Right lobe of liver (tissue), 6 donors: ENCODE measurements around the gene IL1RAPL1. TPM values are rescaled to one million over a fixed set of nuclear protein-coding genes. Genes with fewer than 3 reads are reported as not detected.

ENCODE experiments used
- ATAC-seq, 4 donors: fragments of 200-7000 bp; cut with Tn5 transposase; one replicate each; pipeline ENCODE4 v1.9.1; 2020; ENCODE audit warnings: mild to moderate bottlenecking in 4 of 4, moderate library complexity in 4 of 4
- DNase-seq, 3 donors: peaks; one replicate each; pipeline ENCODE4 v3.0.0-alpha.2; 2020
- H3K27ac ChIP-seq, 3 donors: fragments of 200-600 bp; one replicate each; pipeline ENCODE4 v1.8.0; 2022
- H3K27me3 ChIP-seq, 2 donors: fragments of 200-600 bp; one replicate each; pipeline ENCODE4 v1.8.0; 2022
- H3K36me3 ChIP-seq, 4 donors: fragments of 200-600 bp; sonication (generic) in 1 of 4; one replicate each; pipeline versions ENCODE4 v1.5.1 to v1.8.0; 2017 to 2022; ENCODE audit warnings: control low read depth in 1 of 4
- H3K4me1 ChIP-seq, 4 donors: fragments of 200-600 bp; sonication (generic) in 1 of 4; one replicate each; pipeline versions ENCODE4 v1.5.1 to v1.8.0; 2017 to 2022; ENCODE audit warnings: control low read depth in 1 of 4
- H3K4me3 ChIP-seq, 3 donors: fragments of 200-600 bp; one replicate each; pipeline ENCODE4 v1.8.0; 2022
- H3K9me3 ChIP-seq, 4 donors: fragments of 200-600 bp; sonication (generic) in 1 of 4; one replicate each; pipeline versions ENCODE4 v1.5.1 to v1.8.0; 2017 to 2022; ENCODE audit warnings: control low read depth in 1 of 4
- POLR2A ChIP-seq: fragments of 450-650 bp; IDR thresholded peaks from one replicate; pipeline ENCODE4 v1.6.1; 2017; ENCODE audit warnings: antibody characterized with exemption, mild to moderate bottlenecking
- WGBS: methylation state at CpG from one replicate; pipeline ENCODE4 v1.1.6; 2018; ENCODE audit warnings: low coverage, low lambda C conversion rate; ENCODE audit not compliant: insufficient coverage; ENCODE audit errors: missing lambda C conversion rate; 5-methylcytosine and 5-hydroxymethylcytosine counted together
- intact Hi-C, 2 donors: fragments of 100-400 bp; cut with DNase I; formaldehyde crosslinking; loops; one replicate each; pipeline versions ENCODE4 v1.11.2 to v1.14.1; 2022
- total RNA-seq, 6 experiments: library from RNA; depleted of rRNA in 2 of 6; stranded (reverse); fragments of >200 nt in 2 of 6; fragmentation: NEBNext Ultra II Directional in 3 of 6; extraction: Animal tissue kit (Norgen Biotek cat#: 25700) in 3 of 6; gene quantifications; one replicate each; pipeline versions ENCODE4 v1.1.0 to v1.2.4, GENCODE V29; 2016 to 2023
- TF ChIP-seq, protein P1 (sequence below), 4 donors: fragments of 200-600 bp in 3 of 4; fragments of 450-650 bp in 1 of 4; IDR thresholded peaks; one replicate each; pipeline versions ENCODE4 v1.5.1 to v1.8.0; 2016 to 2022; ENCODE audit warnings: antibody characterized with exemption in 4 of 4, mild to moderate bottlenecking in 2 of 4
- donor health status: DM: no; HTN: yes; CAD: no.
- donor health status: DM: no; HTN: no; CAD: no.
- donor health status: DM: no; HTN: no; CAD: no.
- donor health status: DM: no; HTN: yes; CAD: no.
- donor health status: DM: no; HTN: yes; CAD: no.

IL1RAPL1 gene
- total RNA-seq, 6 experiments from 2014 or later = not detected

DNA sequence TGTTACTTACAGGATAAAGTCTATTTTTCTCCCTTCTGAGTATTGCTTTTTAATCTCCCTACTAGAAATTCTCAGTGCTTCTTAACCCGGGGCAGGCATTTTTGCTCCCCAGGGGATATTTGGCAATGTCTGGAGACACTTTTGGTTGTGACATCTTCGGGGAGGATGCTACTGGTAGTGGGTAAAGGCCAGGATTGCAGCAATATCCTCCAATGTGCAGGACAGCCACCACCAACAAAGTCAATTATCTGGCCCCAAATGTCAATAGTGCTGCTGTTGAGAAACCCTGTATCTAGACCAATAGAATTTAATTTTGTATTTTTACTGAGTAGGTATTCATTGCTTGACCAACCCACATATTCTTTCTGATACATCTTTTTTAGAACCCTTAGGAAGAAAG lies 958.6 kb downstream of the IL1RAPL1 start:
- H3K9me3 ChIP-seq = no peaks in the 10 kb centered on the region
- TF ChIP-seq POLR2A = no peak
- TF ChIP-seq, protein P1, sequence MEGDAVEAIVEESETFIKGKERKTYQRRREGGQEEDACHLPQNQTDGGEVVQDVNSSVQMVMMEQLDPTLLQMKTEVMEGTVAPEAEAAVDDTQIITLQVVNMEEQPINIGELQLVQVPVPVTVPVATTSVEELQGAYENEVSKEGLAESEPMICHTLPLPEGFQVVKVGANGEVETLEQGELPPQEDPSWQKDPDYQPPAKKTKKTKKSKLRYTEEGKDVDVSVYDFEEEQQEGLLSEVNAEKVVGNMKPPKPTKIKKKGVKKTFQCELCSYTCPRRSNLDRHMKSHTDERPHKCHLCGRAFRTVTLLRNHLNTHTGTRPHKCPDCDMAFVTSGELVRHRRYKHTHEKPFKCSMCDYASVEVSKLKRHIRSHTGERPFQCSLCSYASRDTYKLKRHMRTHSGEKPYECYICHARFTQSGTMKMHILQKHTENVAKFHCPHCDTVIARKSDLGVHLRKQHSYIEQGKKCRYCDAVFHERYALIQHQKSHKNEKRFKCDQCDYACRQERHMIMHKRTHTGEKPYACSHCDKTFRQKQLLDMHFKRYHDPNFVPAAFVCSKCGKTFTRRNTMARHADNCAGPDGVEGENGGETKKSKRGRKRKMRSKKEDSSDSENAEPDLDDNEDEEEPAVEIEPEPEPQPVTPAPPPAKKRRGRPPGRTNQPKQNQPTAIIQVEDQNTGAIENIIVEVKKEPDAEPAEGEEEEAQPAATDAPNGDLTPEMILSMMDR (IDR thresholded peaks at IDR 0.05) = no peak
- H3K27me3 ChIP-seq = no peaks in the 10 kb centered on the region
- H3K27ac ChIP-seq = no peak overlapping the region
- H3K4me3 ChIP-seq = no peak overlapping the region
- DNase-seq (peak; percentile 16 to 71 (median 38)), ATAC-seq (peak; percentile 78 to 95 (median 82))
- peaks cover 0 to 13% (median 0%) of the 10 kb centered on the region in 4 donors for H3K4me1 ChIP-seq
- intact Hi-C loops = no loop called here
- H3K36me3 ChIP-seq = no peaks in the 10 kb centered on the region
- WGBS = 20% methylated on average over 2 of the region's 2 CpGs

DNA sequence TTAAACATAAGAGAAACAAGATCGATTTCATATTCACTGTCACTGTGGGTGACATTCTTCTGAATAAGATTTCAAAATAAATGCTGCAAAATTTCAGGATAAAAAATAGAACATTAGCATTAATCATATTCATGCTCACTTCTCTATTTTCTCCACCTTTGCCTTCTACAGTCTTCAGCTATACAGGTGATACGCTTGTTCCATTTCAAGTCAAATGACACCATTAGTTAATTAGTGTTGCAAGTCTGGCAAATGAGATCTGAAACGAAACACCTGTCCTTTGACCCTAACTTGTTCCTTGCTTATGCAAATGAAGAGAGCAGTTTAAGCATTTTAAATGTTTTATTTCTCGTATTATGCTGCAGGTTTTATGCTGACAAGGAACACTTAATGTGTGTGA lies 960.6 kb downstream of the IL1RAPL1 start:
- Histone ChIP-seq H3K4me3 (no peak overlapping the region), H3K27me3 (no peaks in the 10 kb centered on the region), H3K36me3 (no peaks in the 10 kb centered on the region), H3K4me1 (peaks cover 0 to 7% (median 0%) of the 10 kb centered on the region in 4 donors), H3K27ac (no peak overlapping the region), H3K9me3 (no peaks in the 10 kb centered on the region)
- 34% methylated on average over 4 of the region's 4 CpGs for WGBS
- DNase-seq (no peak), ATAC-seq (peak in 2 of 4 donors; percentile 14 to 35)
- TF ChIP-seq, protein P1 (IDR thresholded peaks at IDR 0.05) = no peak
- TF ChIP-seq POLR2A = no peak
- intact Hi-C loops = no loop called here

DNA sequence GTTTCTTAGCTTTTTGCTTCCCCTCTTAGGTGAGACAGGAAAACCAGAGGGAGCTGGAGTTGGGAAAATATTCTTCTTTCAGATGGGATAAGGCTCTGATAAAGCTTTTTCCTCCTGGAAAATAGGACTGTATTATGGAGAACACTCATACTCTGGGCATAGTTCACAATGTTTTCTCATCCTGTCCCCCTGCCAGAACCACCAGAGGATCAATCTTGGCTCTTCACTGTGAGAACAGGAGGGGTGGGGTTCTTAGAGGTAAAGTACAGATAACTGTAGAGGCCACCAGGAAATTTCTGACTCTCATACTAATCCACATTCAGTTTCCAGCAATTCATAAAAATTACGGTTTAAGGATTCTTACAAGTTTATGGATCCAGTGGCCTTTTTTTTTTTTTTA lies 966.3 kb downstream of the IL1RAPL1 start:
- no peaks in the 10 kb centered on the region for H3K36me3 ChIP-seq
- intact Hi-C loops = no loop called here
- peak; percentile 77 to 91 (median 81) for ATAC-seq
- H3K27me3 ChIP-seq = no peaks in the 10 kb centered on the region
- no peak overlapping the region for H3K4me3 ChIP-seq
- DNase-seq = peak in 1 of 3 donors; percentile 45
- 50% methylated on average over 1 of the region's 1 CpG for WGBS
- no peaks in the 10 kb centered on the region for H3K9me3 ChIP-seq
- peaks cover 0 to 4% (median 0%) of the 10 kb centered on the region in 4 donors for H3K4me1 ChIP-seq
- no peak overlapping the region for H3K27ac ChIP-seq
- TF ChIP-seq POLR2A = no peak
- TF ChIP-seq, protein P1 (IDR thresholded peaks at IDR 0.05) = no peak

DNA sequence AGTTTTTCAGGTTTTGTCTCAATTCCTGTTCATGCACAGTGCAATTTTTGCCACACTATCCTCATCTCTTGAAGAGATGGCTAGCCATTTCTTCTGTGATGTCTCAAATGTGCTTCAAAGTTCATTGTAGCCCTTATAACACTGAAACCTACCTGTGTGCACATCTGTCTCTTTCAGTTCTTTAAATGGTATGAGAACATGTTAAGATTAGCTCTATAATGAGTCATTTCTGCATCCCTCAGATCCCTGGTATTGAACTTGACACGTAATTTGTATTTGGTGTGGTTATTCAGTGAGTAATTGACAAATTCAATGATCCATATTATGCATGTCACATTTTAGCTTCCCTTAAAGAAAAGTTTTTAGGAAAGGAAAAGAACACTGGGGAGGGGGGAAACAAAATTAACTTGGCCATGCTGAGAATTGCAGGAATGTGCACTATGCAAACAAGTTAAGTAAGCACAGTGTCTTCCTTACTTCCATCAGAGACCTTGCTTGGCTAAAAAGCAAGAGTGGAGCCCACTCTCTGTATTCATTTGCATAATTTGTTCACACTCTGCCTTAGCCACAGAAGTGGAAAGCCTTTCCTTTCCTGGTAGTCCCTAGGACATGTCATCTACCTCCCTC lies 968.3 kb downstream of the IL1RAPL1 start:
- Histone ChIP-seq H3K27me3 (no peaks in the 10 kb centered on the region), H3K27ac (no peak overlapping the region), H3K4me3 (no peak overlapping the region), H3K36me3 (no peaks in the 10 kb centered on the region), H3K4me1 (peaks cover 0 to 4% (median 0%) of the 10 kb centered on the region in 4 donors), H3K9me3 (peaks cover 0 to 8% (median 4%) of the 10 kb centered on the region in 4 donors)
- 36% methylated on average over 1 of the region's 1 CpG for WGBS
- DNase-seq (no peak), ATAC-seq (no peak)
- no peak for TF ChIP-seq POLR2A
- TF ChIP-seq, protein P1 (IDR thresholded peaks at IDR 0.05) = no peak
- intact Hi-C loops = no loop called here
